ENCODE measurements around the gene ZNF518A. TPM values are rescaled to one million over a fixed set of nuclear protein-coding genes. Genes with fewer than 3 reads are reported as not detected.

ZNF518A gene
- total and polyA plus RNA-seq, 10 of the 15 experiments (the other 5 are each of a cell fraction or from before 2014, with no cell fraction given): 3.7 to 24.4 (median 15.4) TPM

- no peak for TF ChIP-seq ETV6 (conservative IDR thresholded peaks at IDR 0.05 in 1 of 2, IDR thresholded peaks at IDR 0.05 in 1 of 2; ENCODE audit: borderline replicate concordance in 1 of 2, low read depth in 1 of 2)
- no peak for TF ChIP-seq IKZF1 (conservative IDR thresholded peaks at IDR 0.05)
- ChIA-PET POLR2A (no interaction called here), SMC1A (ENCODE audit: uncharacterized antibody, unreplicated experiment) (interaction anchor here (1.1 to 1.5 kb wide), 2 partner anchors 13 to 16 kb away, joined by 3 to 5 read pairs; no protein-coding TSS in a partner anchor), CTCF (interaction anchor here (1.2 to 2.5 kb wide), 2 partner anchors 36 to 77 kb away, joined by 4 to 7 read pairs; partner anchors contain the start of gene ZNF518A), RAD21 (ENCODE audit: unreplicated experiment) (interaction anchor here (0.6 to 0.9 kb wide), 2 partner anchors 36 to 1588 kb away, joined by 3 read pairs; partner anchors contain the start of gene ZNF518A)
- Histone ChIP-seq H2AFZ (ENCODE audit: control insufficient read depth, low read depth, low read length) (no peak overlapping the region), H3K4me3 (no peak overlapping the region), H3K9ac (ENCODE audit: control insufficient read depth, insufficient read depth, low read length) (no peak overlapping the region), H3K27me3 (replicated peaks in 1 of 2; ENCODE audit: control insufficient read depth in 2 of 2, insufficient read depth in 2 of 2, low read length in 1 of 2) (no peaks in the 10 kb centered on the region), H3K79me2 (ENCODE audit: control insufficient read depth, insufficient read depth, low read length) (no peaks in the 10 kb centered on the region), H3K4me1 (ENCODE audit: control insufficient read depth, insufficient read depth, low read length) (0 out of 2 replicates have a peak, but pooled peaks cover 3% of the 10 kb centered on the region), H3K4me2 (ENCODE audit: control insufficient read depth, insufficient read depth) (no peak overlapping the region), H4K20me1 (ENCODE audit: control insufficient read depth, insufficient read depth) (no peaks in the 10 kb centered on the region), H3K27ac (ENCODE audit: control insufficient read depth, insufficient read depth) (no peak overlapping the region), H3K36me3 (ENCODE audit: control insufficient read depth in 2 of 2, insufficient read depth in 2 of 2, low read length in 1 of 2) (no peaks in the 10 kb centered on the region), H3K9me3 (replicated peaks; ENCODE audit: control insufficient read depth, insufficient read depth, low read length) (no peaks in the 10 kb centered on the region; the same call in 2 of the 3 replicates)
- FAIRE-seq: no peak
- in situ Hi-C loops (cut with MboI): no loop called here
- no peak for ATAC-seq
- intact Hi-C loops (cut with micrococcal nuclease; ENCODE audit: unreplicated experiment): no loop called here
- no peak for DNase-seq (ENCODE audit: low read depth, low spot score)
- WGBS (ENCODE audit: insufficient coverage, insufficient replicate concordance, low lambda C conversion rate, missing lambda C conversion rate): 23% methylated on average over 2 of the region's 2 CpGs
- BruUV-seq (replicated peaks): no TSS peak
Measured at GRCh38 chr10:96093948-96094347, 36.1 kb upstream of the ZNF518A start.

DNA sequence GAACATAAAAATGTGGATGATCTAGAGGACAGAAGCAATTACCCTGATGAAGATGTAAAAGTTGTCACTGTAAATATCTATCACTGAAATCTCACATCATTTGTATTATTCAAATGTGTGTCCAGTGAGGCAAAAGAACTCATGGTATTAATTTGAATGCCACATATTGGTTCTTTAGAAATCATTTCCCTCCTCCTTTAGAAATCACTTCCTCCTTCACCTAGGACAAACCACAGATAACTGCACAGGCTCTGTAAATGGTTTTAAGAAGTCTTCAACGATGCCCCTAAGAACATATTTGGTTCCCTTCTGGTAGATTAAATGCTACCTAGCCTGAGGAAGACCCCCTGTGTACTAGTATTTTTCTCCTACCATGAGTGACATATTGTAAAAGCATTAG lies 33.1 kb upstream of the ZNF518A start:
- H3K9me3 ChIP-seq (replicated peaks; ENCODE audit: control insufficient read depth, insufficient read depth, low read length): no peaks in the 10 kb centered on the region
- no peaks in the 10 kb centered on the region for H3K79me2 ChIP-seq (ENCODE audit: control insufficient read depth, insufficient read depth, low read length)
- ChIA-PET RAD21 (ENCODE audit: unreplicated experiment) (no interaction called here), SMC1A (ENCODE audit: uncharacterized antibody, unreplicated experiment) (interaction anchor here (0.6 kb wide), 1 partner anchor 456 kb away, joined by 3 read pairs; no protein-coding TSS in a partner anchor), POLR2A (no interaction called here), CTCF (interaction anchor here (1.2 kb wide), 1 partner anchor 50 kb away, joined by 3 read pairs; no protein-coding TSS in a partner anchor)
- no peak overlapping the region for H3K4me2 ChIP-seq (ENCODE audit: control insufficient read depth, insufficient read depth)
- H3K27me3 ChIP-seq (replicated peaks in 1 of 2; ENCODE audit: control insufficient read depth in 2 of 2, insufficient read depth in 2 of 2, low read length in 1 of 2): no peaks in the 10 kb centered on the region
- intact Hi-C loops (cut with micrococcal nuclease; ENCODE audit: unreplicated experiment): no loop called here
- ATAC-seq (no peak), FAIRE-seq (no peak), DNase-seq (ENCODE audit: low read depth, low spot score) (no peak)
- H4K20me1 ChIP-seq (ENCODE audit: control insufficient read depth, insufficient read depth): no peaks in the 10 kb centered on the region
- 39% methylated on average over 1 of the region's 1 CpG for WGBS (ENCODE audit: insufficient coverage, insufficient replicate concordance, low lambda C conversion rate, missing lambda C conversion rate)
- no peak overlapping the region for H3K27ac ChIP-seq (ENCODE audit: control insufficient read depth, insufficient read depth)
- BruUV-seq (replicated peaks): no TSS peak
- H3K9ac ChIP-seq (ENCODE audit: control insufficient read depth, insufficient read depth, low read length): no peak overlapping the region
- no peaks in the 10 kb centered on the region for H3K36me3 ChIP-seq (ENCODE audit: control insufficient read depth in 2 of 2, insufficient read depth in 2 of 2, low read length in 1 of 2)
- no peaks in the 10 kb centered on the region for H3K4me1 ChIP-seq (ENCODE audit: control insufficient read depth, insufficient read depth, low read length)
- TF ChIP-seq IRF5 (IDR thresholded peaks at IDR 0.05; ENCODE audit: borderline replicate concordance) (no peak), SPI1 (IDR thresholded peaks at IDR 0.05; ENCODE audit: borderline replicate concordance, insufficient read depth, low read depth, low read length) (0 out of 2 replicates have a peak, but pooled peaks have one; percentile 14)
- H2AFZ ChIP-seq (ENCODE audit: control insufficient read depth, low read depth, low read length): no peak overlapping the region
- in situ Hi-C loops (cut with MboI): no loop called here
- H3K4me3 ChIP-seq: no peak overlapping the region

All from GM12878 (cell line).